Nephron progenitor cell (in vitro differentiated cells): Measurements from ENCODE around the gene ZNF169.
A peak's percentile ranks its signal among the peaks of the same experiment; 100 is the strongest.
"Not testable (repeated sequence)": the region's sequence is repeated elsewhere in the genome, so short reads cannot be mapped to it uniquely, and the experiment has no call there.

Source experiments
- DNase-seq: peaks from one replicate; pipeline ENCODE4 v3.0.0; 2021
- H3K27ac Mint-ChIP-seq: 2 replicates; pipeline ENCODE4 v1.8.0; 2021; ENCODE audit warnings: mild to moderate bottlenecking, moderate library complexity, mixed read lengths
- H3K27me3 Mint-ChIP-seq: 2 replicates; pipeline ENCODE4 v1.8.0; 2021; ENCODE audit warnings: mild to moderate bottlenecking, low read depth, mixed read lengths; ENCODE audit not compliant: poor library complexity
- H3K36me3 Mint-ChIP-seq: 2 replicates; pipeline ENCODE4 v1.8.0; 2021; ENCODE audit warnings: low read depth, mixed read lengths
- H3K4me1 Mint-ChIP-seq: 2 replicates; pipeline ENCODE4 v1.8.0; 2021; ENCODE audit warnings: mixed read lengths
- H3K4me3 Mint-ChIP-seq: 2 replicates; pipeline ENCODE4 v1.8.0; 2021; ENCODE audit warnings: mild to moderate bottlenecking, moderate library complexity, mixed read lengths
- H3K9me3 Mint-ChIP-seq: 2 replicates; pipeline ENCODE4 v1.8.0; 2021; ENCODE audit warnings: mild to moderate bottlenecking, moderate library complexity, mixed read lengths

ZNF169 gene

DNA sequence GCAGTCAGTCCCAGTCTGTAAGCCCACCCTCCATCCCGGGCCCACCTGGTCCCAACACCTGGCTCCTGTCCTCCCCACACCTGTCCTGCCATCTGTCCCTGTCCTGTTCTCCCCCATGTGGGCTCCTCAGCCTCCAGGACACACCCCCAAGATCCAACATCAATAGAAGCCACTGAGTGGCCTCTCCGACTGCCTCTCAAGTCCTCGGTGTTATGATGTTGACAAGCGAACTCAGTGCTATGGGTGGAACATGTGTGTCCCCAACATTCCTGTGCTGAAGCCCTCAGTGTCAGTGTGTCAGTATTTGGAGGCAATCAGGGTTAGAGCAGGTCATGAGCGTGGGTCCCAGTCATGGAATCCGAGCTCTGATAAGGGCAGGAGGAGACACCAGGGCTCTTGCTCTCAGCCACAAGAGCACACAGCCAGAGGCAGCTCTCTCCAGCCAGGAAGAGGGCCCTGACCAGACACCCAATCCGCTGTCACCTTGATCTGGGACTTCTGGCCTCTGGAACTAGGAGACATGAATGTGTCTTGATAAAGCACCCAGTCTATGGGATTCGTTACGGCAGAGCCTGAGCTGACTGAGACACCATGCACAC is 63.3 kb downstream of the ZNF169 start:
- H3K27ac Mint-ChIP-seq = peak overlapping the region; percentile 58
- H3K4me1 Mint-ChIP-seq, DNase-seq, H3K4me3 Mint-ChIP-seq, H3K36me3 Mint-ChIP-seq, H3K9me3 Mint-ChIP-seq, H3K27me3 Mint-ChIP-seq: not testable (repeated sequence)

GRCh38 chr9:94323153-94323798 is 64.2 kb downstream of the ZNF169 start:
- not testable (repeated sequence) for H3K4me3 Mint-ChIP-seq, DNase-seq, H3K36me3 Mint-ChIP-seq, H3K27me3 Mint-ChIP-seq, H3K4me1 Mint-ChIP-seq, H3K27ac Mint-ChIP-seq, H3K9me3 Mint-ChIP-seq

- H3K9me3 Mint-ChIP-seq, H3K4me1 Mint-ChIP-seq, H3K4me3 Mint-ChIP-seq, H3K36me3 Mint-ChIP-seq, H3K27me3 Mint-ChIP-seq, H3K27ac Mint-ChIP-seq: not testable (repeated sequence)
- peak; percentile 8 for DNase-seq
These were observed 66.5 kb downstream of the ZNF169 start for GRCh38 chr9:94325583-94325982.

GRCh38 chr9:94328544-94328943 is 69.4 kb downstream of the ZNF169 start, which contains the start of gene NUTM2F:
Gene NUTM2F (minus strand): TSS chr9:94328644. CDS start chr9:94328623, 21 bp downstream.
- H3K4me3 Mint-ChIP-seq = not testable (repeated sequence)

GRCh38 chr9:94336445-94336844 is 77.3 kb downstream of the ZNF169 start:
- H3K4me1 Mint-ChIP-seq, DNase-seq, H3K4me3 Mint-ChIP-seq, H3K27me3 Mint-ChIP-seq, H3K9me3 Mint-ChIP-seq, H3K36me3 Mint-ChIP-seq, H3K27ac Mint-ChIP-seq: not testable (repeated sequence)

More at GRCh38 chr9:94328544-94328943, 69.4 kb downstream of the ZNF169 start, which contains the start of gene NUTM2F:
- not testable (repeated sequence) for DNase-seq, H3K4me1 Mint-ChIP-seq, H3K27ac Mint-ChIP-seq, H3K9me3 Mint-ChIP-seq, H3K27me3 Mint-ChIP-seq, H3K36me3 Mint-ChIP-seq

- not testable (repeated sequence) for H3K27ac Mint-ChIP-seq, H3K4me3 Mint-ChIP-seq, H3K36me3 Mint-ChIP-seq, H3K4me1 Mint-ChIP-seq, H3K9me3 Mint-ChIP-seq, DNase-seq, H3K27me3 Mint-ChIP-seq
These were observed 79.6 kb downstream of the ZNF169 start for GRCh38 chr9:94338723-94339122.

- H3K27me3 Mint-ChIP-seq, H3K9me3 Mint-ChIP-seq, H3K27ac Mint-ChIP-seq, H3K36me3 Mint-ChIP-seq, H3K4me1 Mint-ChIP-seq, H3K4me3 Mint-ChIP-seq, DNase-seq: not testable (repeated sequence)
These were observed 80.6 kb downstream of the ZNF169 start for GRCh38 chr9:94339657-94340056.

GRCh38 chr9:94340750-94341149 is 81.7 kb downstream of the ZNF169 start:
- H3K27ac Mint-ChIP-seq, H3K4me3 Mint-ChIP-seq, H3K27me3 Mint-ChIP-seq, H3K36me3 Mint-ChIP-seq, H3K4me1 Mint-ChIP-seq, H3K9me3 Mint-ChIP-seq, DNase-seq: not testable (repeated sequence)

DNA sequence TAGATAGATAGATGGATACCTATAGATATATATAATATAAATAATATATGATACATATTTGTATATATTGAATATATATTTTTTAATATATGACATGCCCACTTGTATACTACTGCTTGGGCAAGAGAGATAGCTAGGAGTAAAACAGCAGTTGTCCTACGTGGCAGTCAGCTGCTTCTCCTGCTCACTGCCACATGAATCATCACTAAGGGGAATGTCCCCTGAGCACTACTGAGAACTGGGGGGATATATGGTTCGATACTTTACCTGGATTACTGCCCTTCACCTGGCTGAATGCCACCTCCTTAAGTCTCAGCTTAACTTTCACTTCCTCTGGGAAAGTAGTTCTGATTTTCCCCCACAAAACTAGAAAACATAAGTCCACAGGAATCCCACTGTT is 82.6 kb downstream of the ZNF169 start:
- H3K4me1 Mint-ChIP-seq, DNase-seq, H3K9me3 Mint-ChIP-seq, H3K27ac Mint-ChIP-seq, H3K27me3 Mint-ChIP-seq, H3K36me3 Mint-ChIP-seq, H3K4me3 Mint-ChIP-seq: not testable (repeated sequence)

- not testable (repeated sequence) for H3K27ac Mint-ChIP-seq, H3K27me3 Mint-ChIP-seq, DNase-seq, H3K9me3 Mint-ChIP-seq, H3K4me1 Mint-ChIP-seq, H3K4me3 Mint-ChIP-seq, H3K36me3 Mint-ChIP-seq
These were observed 88.4 kb downstream of the ZNF169 start for GRCh38 chr9:94347451-94347850.

GRCh38 chr9:94348754-94349153 is 89.7 kb downstream of the ZNF169 start:
- not testable (repeated sequence) for H3K27me3 Mint-ChIP-seq, H3K4me3 Mint-ChIP-seq, H3K36me3 Mint-ChIP-seq, H3K9me3 Mint-ChIP-seq, DNase-seq, H3K27ac Mint-ChIP-seq, H3K4me1 Mint-ChIP-seq
